ENCODE measurements around the gene BCL11A. TPM values are rescaled to one million over a fixed set of nuclear protein-coding genes. Genes with fewer than 3 reads are reported as not detected.
A peak's percentile ranks its signal among the peaks of the same experiment; 100 is the strongest.

BCL11A gene
- total RNA-seq, 1 donor from 2014 or later, result 27.1 TPM

- intact Hi-C loops (cut with micrococcal nuclease), result no loop called here
- TF ChIP-seq CTCF (IDR thresholded peaks at IDR 0.05; ENCODE audit: borderline replicate concordance), result no peak
- H3K4me1 ChIP-seq, result peaks cover 60% of the 10 kb centered on the region
- no peak overlapping the region for H3K4me3 ChIP-seq
- no peak overlapping the region for H3K27ac ChIP-seq (replicated peaks)
- DNase-seq, result no peak
- no peaks in the 10 kb centered on the region for H3K27me3 ChIP-seq (ENCODE audit: low read depth)
- no peaks in the 10 kb centered on the region for H3K36me3 ChIP-seq
- H3K9me3 ChIP-seq (replicated peaks), result no peaks in the 10 kb centered on the region
These were observed 42.7 kb downstream of the BCL11A start for GRCh38 chr2:60510713-60511112.

DNA sequence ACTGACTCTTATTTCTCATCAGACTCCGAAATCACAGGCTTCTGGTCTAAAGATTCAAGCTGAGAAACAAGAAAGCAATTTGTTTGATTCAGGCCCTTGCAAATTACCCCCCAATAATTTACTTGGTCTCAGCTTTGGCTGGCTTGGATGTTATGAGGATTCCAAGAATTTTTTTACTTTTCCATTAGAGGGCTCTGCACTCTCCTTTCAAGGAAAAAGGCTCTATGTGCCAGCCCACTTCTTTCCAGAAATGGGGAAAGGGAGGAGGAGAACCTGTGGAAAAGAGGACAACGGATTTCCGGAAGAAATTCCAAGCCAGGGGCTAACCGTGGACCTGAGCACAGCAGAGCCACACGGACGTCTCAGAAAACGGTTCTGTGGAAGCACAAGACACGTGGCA is 44.4 kb downstream of the BCL11A start:
- intact Hi-C loops (cut with micrococcal nuclease), result no loop called here
- Histone ChIP-seq H3K27me3 (ENCODE audit: low read depth) (peaks cover 7% of the 10 kb centered on the region), H3K4me3 (no peak overlapping the region), H3K4me1 (peaks cover 61% of the 10 kb centered on the region), H3K36me3 (no peaks in the 10 kb centered on the region), H3K27ac (replicated peaks) (no peak overlapping the region), H3K9me3 (replicated peaks) (no peaks in the 10 kb centered on the region)
- DNase-seq, result no peak
- no peak for TF ChIP-seq CTCF (IDR thresholded peaks at IDR 0.05; ENCODE audit: borderline replicate concordance)

GRCh38 chr2:60508339-60508917 is 45.0 kb downstream of the BCL11A start:
- TF ChIP-seq CTCF (IDR thresholded peaks at IDR 0.05; ENCODE audit: borderline replicate concordance), result no peak
- no peaks in the 10 kb centered on the region for H3K36me3 ChIP-seq
- H3K9me3 ChIP-seq (replicated peaks), result no peaks in the 10 kb centered on the region
- no peak overlapping the region for H3K4me3 ChIP-seq
- intact Hi-C loops (cut with micrococcal nuclease), result no loop called here
- H3K27me3 ChIP-seq (ENCODE audit: low read depth), result peaks cover 7% of the 10 kb centered on the region
- H3K4me1 ChIP-seq, result peaks cover 68% of the 10 kb centered on the region
- DNase-seq, result no peak
- H3K27ac ChIP-seq (replicated peaks), result peak overlapping the region; percentile 51

GRCh38 chr2:60507211-60507965 is 46.1 kb downstream of the BCL11A start:
- intact Hi-C loops (cut with micrococcal nuclease), result no loop called here
- peak overlapping the region; percentile 51 for H3K27ac ChIP-seq (replicated peaks)
- H3K9me3 ChIP-seq (replicated peaks), result no peaks in the 10 kb centered on the region
- no peak for DNase-seq
- H3K4me3 ChIP-seq, result no peak overlapping the region
- H3K36me3 ChIP-seq, result no peaks in the 10 kb centered on the region
- H3K27me3 ChIP-seq (ENCODE audit: low read depth), result peaks cover 13% of the 10 kb centered on the region
- H3K4me1 ChIP-seq, result peaks cover 76% of the 10 kb centered on the region
- no peak for TF ChIP-seq CTCF (IDR thresholded peaks at IDR 0.05; ENCODE audit: borderline replicate concordance)

- Histone ChIP-seq H3K4me3 (no peak overlapping the region), H3K27ac (replicated peaks) (peak overlapping the region; percentile 66)
- intact Hi-C loops (cut with micrococcal nuclease), result no loop called here
These were observed 47.6 kb downstream of the BCL11A start for GRCh38 chr2:60505880-60506260.

More at GRCh38 chr2:60505880-60506260, 47.6 kb downstream of the BCL11A start:
- H3K9me3 ChIP-seq (replicated peaks), result no peaks in the 10 kb centered on the region
- no peak for TF ChIP-seq CTCF (IDR thresholded peaks at IDR 0.05; ENCODE audit: borderline replicate concordance)
- peaks cover 71% of the 10 kb centered on the region for H3K4me1 ChIP-seq
- no peak for DNase-seq
- H3K27me3 ChIP-seq (ENCODE audit: low read depth), result peaks cover 13% of the 10 kb centered on the region
- no peaks in the 10 kb centered on the region for H3K36me3 ChIP-seq

All from left ventricle myocardium inferior (tissue), 1 donor.